OCI-LY3 (cell line): ENCODE data around the gene TAF1L.
"Not testable (repeated sequence)": the region's sequence is repeated elsewhere in the genome, so short reads cannot be mapped to it uniquely, and the experiment has no call there.

ENCODE experiments used
- H2AFZ ChIP-seq: fragments of 200-600, 300-600 bp; shearing (Covaris generic); 2 replicates; pipeline ENCODE4 v1.6.0; 2014; ENCODE audit warnings: antibody characterized with exemption, low read depth, low read length
- H3K27ac ChIP-seq: fragments of 200-600, 300-600 bp; sonication (generic); 2 replicates; pipeline ENCODE4 v1.5.1; 2014; ENCODE audit warnings: mild to moderate bottlenecking, low read length, moderate library complexity, mixed read lengths
- H3K27me3 ChIP-seq: fragments of 200-600, 300-600 bp; sonication (generic); 2 replicates; pipeline ENCODE4 v1.6.1; 2014; ENCODE audit warnings: low read depth, low read length, mixed read lengths
- H3K36me3 ChIP-seq: fragments of 200-600, 300-600 bp; sonication (generic); replicated peaks from 2 replicates; pipeline ENCODE3; 2014; ENCODE audit warnings: low read depth, low read length, mixed read lengths
- H3K4me1 ChIP-seq: fragments of 300-600, 200-600 bp; sonication (generic); 2 replicates; pipeline ENCODE4 v1.6.1; 2014; ENCODE audit warnings: low read length, mixed read lengths
- H3K4me2 ChIP-seq: fragments of 200-600, 300-600 bp; sonication (generic); 2 replicates; pipeline ENCODE4 v1.6.1; 2014; ENCODE audit warnings: low read length, mixed read lengths
- H3K4me3 ChIP-seq: fragments of 300-600, 200-600 bp; sonication (generic); 2 replicates; pipeline ENCODE4 v1.5.1; 2014; ENCODE audit warnings: antibody characterized with exemption, mild to moderate bottlenecking, low read length, moderate library complexity
- H3K79me2 ChIP-seq: fragments of 300-600, 200-600 bp; shearing (Covaris generic); 2 replicates; pipeline ENCODE4 v1.6.1; 2014; ENCODE audit warnings: mild to moderate bottlenecking, low read length, mixed read lengths
- H3K9ac ChIP-seq: fragments of 300-600, 200-600 bp; shearing (Covaris generic); 2 replicates; pipeline ENCODE4 v1.6.0; 2014; ENCODE audit warnings: mild to moderate bottlenecking, low read length, moderate library complexity
- H3K9me3 ChIP-seq: fragments of 200-600, 300-600 bp; shearing (Covaris generic); 2 replicates; pipeline ENCODE4 v1.6.1; 2014; ENCODE audit warnings: low read length, mixed read lengths; ENCODE audit not compliant: insufficient read depth
- H4K20me1 ChIP-seq: fragments of 200-600, 300-600 bp; sonication (generic); 2 replicates; pipeline ENCODE4 v1.6.1; 2016; ENCODE audit warnings: low read length, mixed read lengths; ENCODE audit not compliant: insufficient read depth
- CTCF ChIP-seq: fragments of 200-600, 300-600 bp; sonication (generic); IDR thresholded peaks from 2 replicates; pipeline ENCODE4 v1.5.1; 2014; ENCODE audit warnings: antibody characterized with exemption, low read length, low read depth
- EZH2phosphoT487 ChIP-seq: fragments of 200-600 bp; shearing (Covaris generic); IDR thresholded peaks from 2 replicates; pipeline ENCODE4 v1.6.1; 2018; ENCODE audit warnings: antibody characterized with exemption, mixed run types, low read depth

The TAF1L gene

DNA sequence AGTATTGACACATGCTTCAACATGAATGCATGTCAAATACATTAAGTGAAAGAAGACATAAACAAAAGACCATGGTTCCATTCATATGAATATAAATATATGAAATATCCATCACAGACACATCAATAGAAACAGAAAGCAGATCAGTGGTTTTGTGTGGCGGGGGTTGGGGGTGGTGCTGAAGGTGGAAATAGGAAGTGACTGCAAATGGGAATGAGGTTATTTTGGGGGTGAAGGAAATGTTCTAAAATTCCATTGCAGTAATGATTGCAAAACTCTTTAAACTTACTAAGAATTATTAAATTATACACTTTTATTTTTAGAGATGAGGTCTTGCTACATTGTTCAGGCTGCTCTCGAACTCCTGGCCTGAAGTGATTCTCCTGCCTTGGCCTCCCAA is 28.7 kb downstream of the TAF1L start:
- no peaks in the 10 kb centered on the region for H4K20me1 ChIP-seq
- no peaks in the 10 kb centered on the region for H3K79me2 ChIP-seq
- H3K27me3 ChIP-seq = no peaks in the 10 kb centered on the region
- H3K9me3 ChIP-seq = peaks cover 6% of the 10 kb centered on the region
- no peak for TF ChIP-seq EZH2phosphoT487
- no peak for TF ChIP-seq CTCF
- H3K4me1 ChIP-seq = peaks cover 39% of the 10 kb centered on the region
- H3K36me3 ChIP-seq = peaks cover 7% of the 10 kb centered on the region
- no peak overlapping the region for H2AFZ ChIP-seq
- no peak overlapping the region for H3K9ac ChIP-seq
- H3K4me2 ChIP-seq = no peak overlapping the region
- H3K4me3 ChIP-seq = no peak overlapping the region
- no peak overlapping the region for H3K27ac ChIP-seq

DNA sequence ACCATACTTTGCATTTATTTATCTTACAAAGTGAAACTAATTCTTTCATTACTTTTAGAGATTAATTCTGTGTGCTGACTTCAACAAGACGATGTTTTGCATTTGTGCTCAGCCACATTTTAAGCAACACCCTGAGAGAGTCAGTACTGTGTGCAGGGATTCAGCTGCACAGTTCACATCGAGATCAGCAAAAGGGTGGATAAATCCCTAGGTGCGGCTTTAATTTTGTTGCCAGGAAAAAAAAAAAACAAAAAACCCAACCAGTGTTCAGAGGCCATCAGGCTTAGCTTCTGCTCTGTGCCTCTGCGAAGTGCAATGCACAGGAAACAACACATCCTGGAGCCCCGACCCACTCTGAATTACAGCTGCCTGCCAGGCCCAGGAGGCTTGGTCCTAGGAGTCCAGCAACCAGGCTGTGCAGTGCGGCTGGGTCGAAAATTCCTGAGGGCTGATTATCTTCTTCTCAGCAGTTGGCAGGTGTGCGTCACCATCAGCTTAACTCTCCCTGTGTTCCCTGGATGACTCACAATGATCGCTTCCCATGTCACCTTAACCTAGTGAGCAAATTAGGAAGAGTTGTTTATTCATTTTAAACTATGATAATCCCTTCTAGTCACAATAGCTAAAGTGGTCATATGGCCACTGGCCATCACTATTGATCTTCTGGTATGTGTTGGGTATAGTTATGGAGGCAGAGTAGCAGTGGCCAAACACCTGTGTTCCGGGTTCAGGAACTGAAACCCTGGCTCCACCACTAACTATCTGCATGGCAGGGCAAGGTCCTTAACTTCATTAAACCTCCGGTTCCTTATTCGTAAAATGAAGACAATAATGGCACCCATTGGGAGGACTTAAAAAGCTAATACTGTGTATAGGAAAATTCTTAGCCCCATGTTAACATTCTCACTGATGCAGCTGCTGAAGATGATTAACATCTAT is 31.3 kb downstream of the TAF1L start:
- Histone ChIP-seq H3K27ac (peak overlapping the region; percentile 100), H3K4me3 (peak overlapping the region; percentile 65), H3K4me1 (peaks cover 58% of the 10 kb centered on the region), H3K79me2 (no peaks in the 10 kb centered on the region), H3K27me3 (no peaks in the 10 kb centered on the region), H3K36me3 (peaks cover 7% of the 10 kb centered on the region), H4K20me1 (no peaks in the 10 kb centered on the region), H3K4me2 (peak overlapping the region; percentile 78), H2AFZ (peak overlapping the region; percentile 95), H3K9me3 (peaks cover 6% of the 10 kb centered on the region), H3K9ac (peak overlapping the region; percentile 80)
- TF ChIP-seq EZH2phosphoT487 = no peak
- no peak for TF ChIP-seq CTCF

DNA sequence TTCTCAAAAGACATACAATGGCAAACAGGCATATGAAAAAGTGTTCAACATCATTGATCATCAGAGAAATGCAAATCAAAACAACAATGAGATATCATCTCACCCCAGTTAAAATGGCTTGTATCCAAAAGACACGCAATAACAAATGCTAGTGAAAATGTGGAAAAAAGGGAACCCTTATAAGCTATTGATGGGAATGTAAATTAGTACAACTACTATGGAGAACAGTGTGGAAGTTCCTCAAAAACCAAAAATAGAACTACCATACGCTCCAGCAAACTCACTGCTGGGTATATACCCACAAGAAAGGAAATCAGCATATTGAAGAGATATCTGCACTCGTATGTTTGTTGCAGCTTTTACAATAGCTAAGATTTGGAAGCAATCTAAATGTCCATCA is 36.4 kb downstream of the TAF1L start:
- H3K27me3 ChIP-seq, H3K9me3 ChIP-seq, H4K20me1 ChIP-seq, H3K27ac ChIP-seq, H3K79me2 ChIP-seq, H3K4me2 ChIP-seq, H2AFZ ChIP-seq, H3K4me3 ChIP-seq, H3K9ac ChIP-seq, H3K36me3 ChIP-seq: not testable (repeated sequence)
- peaks cover 55% of the 10 kb centered on the region for H3K4me1 ChIP-seq

DNA sequence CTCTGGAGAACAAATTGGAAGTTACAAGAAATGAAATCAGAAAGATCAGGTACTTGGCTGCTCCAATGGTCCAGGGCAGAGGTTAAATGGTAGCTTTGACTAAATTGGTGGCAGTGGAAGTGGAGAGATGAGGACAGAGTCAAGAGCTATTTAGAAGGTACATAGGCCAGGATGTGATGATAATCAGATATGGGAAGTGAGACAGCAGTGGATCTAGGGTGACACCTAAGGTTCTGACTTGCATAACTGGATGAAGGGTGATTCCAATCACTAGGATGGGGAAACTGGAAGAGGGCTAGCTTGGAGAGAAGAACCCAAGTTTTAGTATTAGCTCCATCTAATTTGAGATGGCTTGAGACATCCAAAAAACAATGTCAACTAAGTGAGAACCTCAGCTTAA is 38.5 kb downstream of the TAF1L start:
- Histone ChIP-seq H3K27ac (no peak overlapping the region), H3K4me3 (no peak overlapping the region), H3K79me2 (no peaks in the 10 kb centered on the region), H3K9ac (no peak overlapping the region), H3K36me3 (no peaks in the 10 kb centered on the region), H3K9me3 (no peaks in the 10 kb centered on the region), H4K20me1 (no peaks in the 10 kb centered on the region), H3K27me3 (no peaks in the 10 kb centered on the region), H3K4me1 (peaks cover 35% of the 10 kb centered on the region), H2AFZ (no peak overlapping the region), H3K4me2 (no peak overlapping the region)
- TF ChIP-seq CTCF (no peak), EZH2phosphoT487 (no peak)
